GM21528 (cell line): ENCODE results near the gene PPP3CB.

Experiments used
- ATAC-seq: cut with Tn5 transposase; IDR thresholded peaks from one replicate; pipeline ENCODE4 v1.9.1; 2021; ENCODE audit warnings: mild to moderate bottlenecking, moderate library complexity; ENCODE audit not compliant: unreplicated experiment, low FRiP score

Gene PPP3CB

GRCh38 chr10:73485320-73485719, 10.5 kb downstream of the PPP3CB start:
- no peak for ATAC-seq

- no peak for ATAC-seq
These were observed 15.7 kb downstream of the PPP3CB start for GRCh38 chr10:73480158-73480557.

GRCh38 chr10:73478636-73479035, 17.2 kb downstream of the PPP3CB start:
- ATAC-seq: no peak

- ATAC-seq: no peak
These were observed 24.6 kb downstream of the PPP3CB start for GRCh38 chr10:73471226-73471625.

DNA sequence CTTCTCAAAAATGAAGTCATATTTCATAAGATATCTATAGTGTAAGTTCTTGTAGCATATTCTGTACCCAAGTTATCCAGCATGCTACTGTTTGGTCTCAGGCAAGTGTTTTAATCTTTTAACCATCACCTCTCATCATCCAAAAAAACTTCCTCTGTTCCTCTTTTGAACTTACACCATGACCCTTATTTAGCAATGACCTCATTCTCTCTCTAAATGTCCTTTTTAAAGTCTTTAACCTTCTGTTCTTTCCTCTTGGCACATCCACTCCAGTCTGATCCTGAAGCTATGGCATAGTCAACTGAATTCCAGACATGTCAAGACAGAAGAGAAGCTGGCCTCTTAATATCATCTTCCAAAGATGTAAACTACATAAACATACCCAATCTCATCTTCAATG, 26.2 kb downstream of the PPP3CB start:
- no peak for ATAC-seq

GRCh38 chr10:73467206-73467605, 28.6 kb downstream of the PPP3CB start:
- no peak for ATAC-seq

- ATAC-seq: no peak
These were observed 29.7 kb downstream of the PPP3CB start for GRCh38 chr10:73465978-73466726.

DNA sequence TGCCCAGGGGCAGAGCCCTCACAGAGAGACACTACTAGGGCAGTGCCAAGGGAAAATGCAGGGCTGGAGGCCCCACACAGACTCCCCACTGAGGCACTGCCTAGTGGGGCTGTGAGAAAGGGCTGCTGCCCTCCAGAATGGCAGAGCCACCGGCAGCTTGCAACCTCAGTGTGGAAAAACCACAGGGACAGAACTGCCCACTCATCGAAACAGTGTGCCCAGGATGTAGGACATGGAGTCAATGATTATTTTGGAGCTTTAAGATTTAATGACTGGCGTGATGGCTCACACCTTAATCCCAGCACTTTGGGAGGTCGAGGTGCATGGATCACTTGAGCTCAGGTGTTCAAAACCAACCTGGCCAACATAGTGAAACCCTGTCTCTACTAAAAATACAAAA, 34.9 kb downstream of the PPP3CB start:
- ATAC-seq: no peak

DNA sequence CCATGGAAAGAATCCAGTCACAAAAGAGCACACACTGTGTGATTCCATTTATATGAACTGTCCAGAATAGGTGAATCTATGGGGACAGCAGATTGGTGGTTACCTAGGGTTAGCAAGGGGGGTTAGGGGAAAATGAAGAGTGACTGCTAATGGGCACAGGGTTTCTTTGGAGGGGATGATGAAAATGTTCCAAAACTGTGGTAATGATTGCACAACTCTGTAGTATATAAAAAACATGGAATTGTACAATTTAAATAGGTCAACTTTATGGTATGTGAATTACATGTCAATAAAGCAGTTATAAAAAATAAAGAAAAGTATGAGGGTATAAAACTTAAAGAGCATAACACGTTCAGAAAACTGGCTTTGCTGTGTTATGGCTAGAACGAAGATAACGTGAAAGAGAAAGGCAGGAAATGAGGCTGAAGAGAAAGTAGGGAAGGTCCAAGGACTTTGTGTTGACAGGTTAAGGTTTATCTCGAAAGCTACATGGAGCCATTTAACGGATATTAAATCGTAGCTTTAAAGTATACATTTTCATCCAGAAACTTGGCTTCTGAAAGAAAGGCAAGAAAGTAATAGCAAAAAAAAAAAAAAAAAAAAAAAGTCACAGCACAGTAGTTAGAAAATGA, 36.0 kb downstream of the PPP3CB start:
- ATAC-seq: no peak

- no peak for ATAC-seq
These were observed 39.5 kb downstream of the PPP3CB start for GRCh38 chr10:73456187-73456890.

DNA sequence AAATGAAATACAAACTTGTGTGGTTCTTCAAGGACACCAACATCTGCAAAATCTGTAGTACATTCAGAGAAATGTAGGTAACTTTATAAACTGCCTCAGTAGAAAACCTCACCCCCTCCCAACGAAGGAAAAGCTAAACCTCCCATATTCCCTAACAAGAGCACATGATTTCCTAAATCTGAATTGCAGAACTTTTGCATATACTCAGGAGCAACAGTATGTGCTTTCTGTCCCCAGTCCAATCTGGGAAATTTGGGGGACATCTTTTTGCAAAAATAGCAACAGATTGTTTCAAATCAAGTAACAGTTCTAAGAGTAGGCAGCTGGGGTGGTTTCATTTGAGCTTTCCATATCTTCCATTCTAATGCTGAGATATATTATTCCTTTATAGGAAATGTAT, 46.7 kb downstream of the PPP3CB start:
- no peak for ATAC-seq

- ATAC-seq: no peak
These were observed 47.4 kb downstream of the PPP3CB start for GRCh38 chr10:73448384-73448783.

DNA sequence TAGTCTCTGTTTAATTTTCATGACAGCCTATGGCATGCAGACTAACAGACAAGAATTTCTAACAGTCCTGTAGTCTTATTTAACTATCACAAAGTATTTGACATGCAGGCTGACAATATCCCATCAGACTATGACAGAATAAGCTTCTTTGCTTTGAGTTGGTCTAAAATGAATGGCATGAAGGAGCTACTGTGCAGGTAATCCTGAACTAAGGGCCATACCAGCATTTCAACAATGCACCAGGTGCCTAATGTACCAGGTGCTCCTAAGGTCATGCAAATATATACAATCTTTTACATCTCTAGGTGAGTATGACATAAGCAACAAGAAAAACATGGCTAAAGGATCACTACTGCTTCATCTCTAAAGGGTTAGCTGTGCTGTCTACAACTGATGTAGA, 48.9 kb downstream of the PPP3CB start:
- no peak for ATAC-seq

DNA sequence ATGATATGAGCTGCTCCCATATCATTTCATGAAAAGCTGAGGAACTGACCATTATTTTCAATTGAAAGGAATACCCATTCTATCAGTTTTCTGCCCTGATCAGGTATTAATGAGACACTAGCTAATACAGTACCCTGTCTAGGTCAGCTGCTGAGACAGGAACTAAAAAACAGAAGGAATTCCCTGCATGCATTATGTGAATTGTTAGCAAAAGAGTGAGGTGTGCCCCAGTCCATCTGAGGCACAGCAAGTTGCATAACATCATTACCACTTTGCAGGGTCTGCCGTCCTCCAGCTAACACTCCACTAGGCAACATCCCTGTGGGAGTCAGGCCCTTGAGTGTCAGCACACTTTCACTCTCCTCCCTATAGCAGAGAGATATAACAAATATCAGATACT, 51.4 kb downstream of the PPP3CB start:
- ATAC-seq: no peak

DNA sequence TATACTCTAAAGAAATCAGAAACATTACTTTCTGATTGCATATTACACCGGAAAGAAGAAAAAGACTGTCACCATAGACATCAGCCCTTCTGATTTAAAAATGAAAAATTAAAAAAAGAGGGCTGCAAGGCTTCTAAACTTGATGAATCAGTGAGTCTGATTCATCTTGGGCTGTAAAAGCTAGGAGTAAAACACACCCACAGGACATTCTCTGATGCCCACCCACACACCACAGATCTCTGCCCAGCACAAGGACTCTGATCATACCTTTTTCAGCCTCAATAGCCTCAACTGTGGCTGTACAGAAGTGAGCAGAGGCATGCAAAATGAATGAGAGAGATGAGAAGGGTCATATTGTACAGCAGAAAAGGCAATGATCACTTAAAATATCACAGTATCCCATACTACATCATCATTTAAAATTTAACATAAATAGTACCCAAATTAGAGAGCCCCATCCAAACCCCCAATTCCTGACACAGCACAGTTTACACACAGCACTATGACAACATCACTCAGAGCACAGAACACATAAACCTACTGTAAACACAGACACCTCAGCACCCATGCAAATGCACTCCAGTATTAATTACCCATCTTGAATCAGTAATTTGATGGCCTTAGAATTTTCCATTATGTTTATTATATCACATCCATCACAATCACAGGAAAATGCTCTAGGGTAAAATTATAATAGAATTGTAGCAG, 56.1 kb downstream of the PPP3CB start:
- ATAC-seq: no peak

GRCh38 chr10:73439055-73439454, 56.8 kb downstream of the PPP3CB start:
- no peak for ATAC-seq

GRCh38 chr10:73433538-73433867, 62.3 kb downstream of the PPP3CB start, which contains the start of gene MSS51:
MSS51 (minus strand) TSS chr10:73433561; CDS start chr10:73428284, 5,277 bp downstream.
- no peak for ATAC-seq

- ATAC-seq: no peak
These were observed 62.9 kb downstream of the PPP3CB start for GRCh38 chr10:73432646-73433537.

- no peak for ATAC-seq
These were observed 69.5 kb downstream of the PPP3CB start for GRCh38 chr10:73426318-73426717.

GRCh38 chr10:73424478-73424877, 71.3 kb downstream of the PPP3CB start:
- no peak for ATAC-seq
